Endothelial cell of umbilical vein (primary cell): ENCODE results near the gene SLC6A19. TPM values are rescaled to one million over a fixed set of nuclear protein-coding genes. Genes with fewer than 3 reads are reported as not detected.

Experiments
- BruUV-seq: library from RNA; stranded (reverse); fragments of 400-500 nt; replicated peaks from 2 replicates; lab custom pipeline; 2021; lab: Mats Ljungman, UMichigan
- CTCF ChIA-PET: fragments of 300-600, 350-600 bp; sonication (Branson Sonifier 250); formaldehyde crosslinking; loops from one replicate; lab custom pipeline; 2021; ENCODE audit warnings: antibody characterized with exemption, inconsistent platforms; lab: Charles Lee
- POLR2A ChIA-PET: fragments of 300-600, 350-600 bp; sonication (Branson Sonifier 250); formaldehyde crosslinking; loops from one replicate; lab custom pipeline; 2021; ENCODE audit warnings: antibody characterized with exemption, inconsistent platforms; lab: Charles Lee
- DNase-seq: peaks from one replicate; pipeline ENCODE4 v3.0.0-alpha.2; 2011; ENCODE audit warnings: low read depth, low spot score
- FAIRE-seq: peaks from 2 replicates; lab custom pipeline; 2011; peaks lifted over from hg19 to GRCh38; lab: Jason Lieb, UNC
- H2AFZ ChIP-seq: 2 replicates; pipeline ENCODE4 v1.6.0; 2012; ENCODE audit warnings: low read depth, low read length, control low read depth, inconsistent platforms
- H3K27ac ChIP-seq: 2 replicates; pipeline ENCODE4 v1.5.1; 2011; ENCODE audit warnings: low read depth, mild to moderate bottlenecking, control low read depth, low read length, moderate library complexity; ENCODE audit not compliant: insufficient read depth
- H3K27me3 ChIP-seq, 2 experiments: 2 replicates each; pipeline versions ENCODE4 v1.6.0 to v1.6.1; 2011; ENCODE audit warnings: low read length in 2 of 2, mixed read lengths in 1 of 2; ENCODE audit not compliant: control insufficient read depth in 2 of 2, insufficient read depth in 2 of 2
- H3K36me3 ChIP-seq, 2 experiments: 2 replicates in 1 of 2; 3 replicates in 1 of 2; pipeline ENCODE4 v1.5.1; 2011; ENCODE audit warnings: low read length in 2 of 2, mild to moderate bottlenecking in 1 of 2, moderate library complexity in 1 of 2; ENCODE audit not compliant: control insufficient read depth in 2 of 2, insufficient read depth in 2 of 2; ENCODE audit errors: extremely low read depth in 1 of 2
- H3K4me1 ChIP-seq: 3 replicates; pipeline ENCODE4 v1.5.1; 2011; ENCODE audit warnings: mild to moderate bottlenecking, low read length; ENCODE audit not compliant: control insufficient read depth, insufficient read depth; ENCODE audit errors: extremely low read depth
- H3K4me2 ChIP-seq: 2 replicates; pipeline ENCODE4 v1.6.1; 2011; ENCODE audit warnings: low read length, control low read depth, mixed read lengths; ENCODE audit not compliant: insufficient read depth
- H3K4me3 ChIP-seq, 3 experiments: fragments of 200-600 bp in 1 of 3; sonication (generic), shearing (Covaris generic) in 1 of 3; replicated peaks in 1 of 3; 2 replicates each; pipeline ENCODE4 v1.5.1; 2011 to 2016; ENCODE audit warnings: control low read depth in 3 of 3, low read length in 3 of 3, mild to moderate bottlenecking in 2 of 3, inconsistent platforms in 1 of 3, low read depth in 1 of 3, moderate library complexity in 1 of 3; ENCODE audit not compliant: insufficient read depth in 1 of 3
- H3K79me2 ChIP-seq: 2 replicates; pipeline ENCODE4 v1.6.0; 2012; ENCODE audit warnings: low read length, inconsistent platforms; ENCODE audit not compliant: control insufficient read depth, insufficient read depth
- H3K9ac ChIP-seq: replicated peaks from 2 replicates; pipeline ENCODE3; 2011; ENCODE audit warnings: low read length, control low read depth; ENCODE audit not compliant: insufficient read depth; ENCODE audit errors: extremely low read depth
- H3K9me1 ChIP-seq: replicated peaks from 3 replicates; pipeline ENCODE4 v1.6.0; 2011; ENCODE audit warnings: mild to moderate bottlenecking, low read length; ENCODE audit not compliant: control insufficient read depth, insufficient read depth; ENCODE audit errors: extremely low read depth
- H3K9me3 ChIP-seq: replicated peaks from 2 replicates; pipeline ENCODE4 v1.5.1; 2012; ENCODE audit warnings: low read length, inconsistent platforms; ENCODE audit not compliant: control insufficient read depth, insufficient read depth
- H4K20me1 ChIP-seq: replicated peaks from 2 replicates; pipeline ENCODE3; 2011; ENCODE audit warnings: mild to moderate bottlenecking, low read length; ENCODE audit not compliant: control insufficient read depth, insufficient read depth; ENCODE audit errors: extremely low read depth
- CTCF ChIP-seq, 2 donors: IDR thresholded peaks; 1 replicate in 1 of 2; 2 replicates in 1 of 2; pipeline ENCODE4 v1.5.1; 2011; ENCODE audit warnings: low read length in 2 of 2, mild to moderate bottlenecking in 2 of 2, moderate library complexity in 2 of 2, control low read depth in 1 of 2, inconsistent platforms in 1 of 2, low read depth in 1 of 2; ENCODE audit not compliant: insufficient read depth in 1 of 2; ENCODE audit errors: extremely low read depth in 1 of 2
- EZH2 ChIP-seq: IDR thresholded peaks from 2 replicates; pipeline ENCODE4 v1.6.1; 2012; ENCODE audit warnings: borderline replicate concordance, low read depth, mild to moderate bottlenecking, moderate library complexity, low read length, inconsistent platforms; ENCODE audit not compliant: severe bottlenecking
- FOS ChIP-seq: IDR thresholded peaks from 2 replicates; pipeline ENCODE4 v1.6.1; 2011; ENCODE audit warnings: mild to moderate bottlenecking, low read length, moderate library complexity, borderline replicate concordance; ENCODE audit not compliant: insufficient read depth
- GATA2 ChIP-seq: IDR thresholded peaks from 2 replicates; pipeline ENCODE4 v1.7.0; 2011; ENCODE audit warnings: low read depth, mild to moderate bottlenecking, moderate library complexity, mixed read lengths, low read length; ENCODE audit not compliant: insufficient read length, insufficient read depth
- JUN ChIP-seq: IDR thresholded peaks from 2 replicates; pipeline ENCODE4 v1.6.1; 2011; ENCODE audit warnings: borderline replicate concordance, low read depth; ENCODE audit not compliant: insufficient read length, insufficient read depth
- MAX ChIP-seq: IDR thresholded peaks from 2 replicates; pipeline ENCODE4 v1.6.1; 2011; ENCODE audit not compliant: insufficient read depth, insufficient read length
- MYC ChIP-seq: IDR thresholded peaks from one replicate; pipeline ENCODE4 v1.6.1; 2011; ENCODE audit warnings: mild to moderate bottlenecking, low read depth, low read length
- POLR2A ChIP-seq: IDR thresholded peaks from 2 replicates; pipeline ENCODE4 v1.6.1; 2012; ENCODE audit warnings: low read depth, mild to moderate bottlenecking, control low read depth, low read length
- POLR2AphosphoS5 ChIP-seq: IDR thresholded peaks from 2 replicates; pipeline ENCODE4 v1.6.1; 2012; ENCODE audit warnings: low read depth, mild to moderate bottlenecking, control low read depth, low read length, moderate library complexity; ENCODE audit not compliant: insufficient read depth
- dilution Hi-C: fragments of 300-500 bp; cut with MboI; formaldehyde crosslinking; loops from one replicate; pipeline ENCODE4 v1.15.0; 2019; ENCODE audit warnings: low sequenced_read_pairs; ENCODE audit not compliant: extremely low pct_ligation_motif_present
- intact Hi-C: fragments of 100-400 bp; cut with micrococcal nuclease; formaldehyde crosslinking; loops from one replicate; pipeline ENCODE4 v1.10.0; 2022
- polyA plus RNA-seq, 4 experiments: library from polyadenylated mRNA; depleted of rRNA in 3 of 4; stranded (reverse) in 3 of 4; unstranded in 1 of 4; fragments of >200 nt; gene quantifications; 2 replicates each; pipeline versions ENCODE4 v1.2.1 to v1.2.3, GENCODE V29; 2011 to 2012; ENCODE audit warnings: missing spikeins in 1 of 4
- total RNA-seq: library from RNA; stranded (reverse); gene quantifications from 2 replicates; pipeline ENCODE4 v1.2.3, GENCODE V29; 2021

The SLC6A19 gene
- total and polyA plus RNA-seq, 2 donors (not counting 3 experiments of a cell fraction or from before 2014, with no cell fraction given) = not detected

GRCh38 chr5:1161833-1162229 lies 39.6 kb upstream of the SLC6A19 start:
- POLR2A ChIA-PET = no interaction called here
- Histone ChIP-seq H3K27me3 (peaks cover 0 to 3% of the 10 kb centered on the region in 2 experiments), H3K27ac (no peak overlapping the region), H3K36me3 (no peaks in the 10 kb centered on the region), H3K9ac (no peak overlapping the region), H3K4me3 (no peak overlapping the region), H3K4me2 (no peak overlapping the region), H3K9me3 (no peaks in the 10 kb centered on the region), H3K4me1 (no peaks in the 10 kb centered on the region), H2AFZ (no peak overlapping the region), H3K79me2 (no peaks in the 10 kb centered on the region), H4K20me1 (no peaks in the 10 kb centered on the region), H3K9me1 (no peaks in the 10 kb centered on the region)
- CTCF ChIA-PET = interaction anchor here (1.1 to 1.6 kb wide), 2 partner anchors 21 to 238 kb away, joined by 3 read pairs; no protein-coding TSS in a partner anchor
- FAIRE-seq = no peak
- TF ChIP-seq EZH2 (no peak), MAX (no peak), POLR2AphosphoS5 (no peak), MYC (no peak), CTCF (IDR thresholded peaks at IDR 0.05; ENCODE audit: extremely low read depth in 1 of 2, insufficient read depth in 1 of 2, low read depth in 1 of 2, low read length in 2 of 2) (no peak), POLR2A (no peak), GATA2 (no peak), FOS (no peak), JUN (no peak)
- no TSS peak for BruUV-seq
- dilution Hi-C loops = no loop called here
- no peak for DNase-seq
- intact Hi-C loops = no loop called here
